GM12878 (cell line): Measurements from ENCODE around the gene MAMDC4. TPM values are rescaled to one million over a fixed set of nuclear protein-coding genes. Genes with fewer than 3 reads are reported as not detected.

Experiments used
- ATAC-seq: fragments of 200-7000 bp; cut with Tn5 transposase; 3 replicates; pipeline ENCODE4 v1.9.1; 2020; ENCODE audit warnings: mild to moderate bottlenecking, moderate library complexity
- BruUV-seq: library from RNA; stranded (reverse); fragments of 400-500 nt; replicated peaks from 2 replicates; lab custom pipeline; 2021; lab: Mats Ljungman, UMichigan
- CTCF ChIA-PET: fragments of 300-600 bp; sonication (Branson Sonifier 250); formaldehyde crosslinking; extraction: SDS; loops from one replicate; lab custom pipeline; 2021; ENCODE audit warnings: inconsistent platforms; lab: Yijun Ruan, JAX
- POLR2A ChIA-PET: fragments of 350-600 bp; formaldehyde crosslinking; extraction: SDS; loops from one replicate; lab custom pipeline; 2021; ENCODE audit warnings: inconsistent platforms; lab: Charles Lee
- RAD21 ChIA-PET: fragments of 300-600 bp; sonication (Branson Sonifier 250); formaldehyde crosslinking; loops from one replicate; lab custom pipeline; 2023; ENCODE audit warnings: antibody characterized with exemption; ENCODE audit not compliant: unreplicated experiment; lab: Charles Lee
- SMC1A ChIA-PET: fragments of 300-600 bp; sonication (Branson Sonifier 250); formaldehyde crosslinking; loops from one replicate; lab custom pipeline; 2023; ENCODE audit not compliant: unreplicated experiment, uncharacterized antibody; lab: Charles Lee
- DNase-seq: peaks from one replicate; pipeline ENCODE4 v3.0.0-alpha.2; 2011; ENCODE audit warnings: low read depth, low spot score
- FAIRE-seq: peaks from 3 replicates; lab custom pipeline; 2011; peaks lifted over from hg19 to GRCh38; lab: Jason Lieb, UNC
- H2AFZ ChIP-seq: 2 replicates; pipeline ENCODE4 v1.6.0; 2011; ENCODE audit warnings: low read depth, low read length, control low read depth; ENCODE audit not compliant: control insufficient read depth
- H3K27ac ChIP-seq: 2 replicates; pipeline ENCODE4 v1.5.1; 2011; ENCODE audit warnings: control low read depth; ENCODE audit not compliant: control insufficient read depth, insufficient read depth
- H3K27me3 ChIP-seq, 2 experiments: replicated peaks in 1 of 2; 2 replicates each; pipeline versions ENCODE4 v1.6.0 to v1.6.1; 2011; ENCODE audit warnings: low read length in 1 of 2; ENCODE audit not compliant: control insufficient read depth in 2 of 2, insufficient read depth in 2 of 2
- H3K36me3 ChIP-seq, 2 experiments: 2 replicates each; pipeline ENCODE4 v1.5.1; 2011; ENCODE audit warnings: low read length in 1 of 2; ENCODE audit not compliant: control insufficient read depth in 2 of 2, insufficient read depth in 2 of 2
- H3K4me1 ChIP-seq: 2 replicates; pipeline ENCODE4 v1.6.1; 2011; ENCODE audit warnings: mild to moderate bottlenecking, low read length, moderate library complexity, mixed read lengths; ENCODE audit not compliant: control insufficient read depth, insufficient read depth
- H3K4me2 ChIP-seq: 2 replicates; pipeline ENCODE4 v1.6.0; 2011; ENCODE audit warnings: control low read depth; ENCODE audit not compliant: control insufficient read depth, insufficient read depth
- H3K4me3 ChIP-seq: fragments of 200-600 bp; sonication (generic); 2 replicates; pipeline ENCODE4 v1.5.1; 2016
- H3K79me2 ChIP-seq: 2 replicates; pipeline ENCODE4 v1.6.0; 2011; ENCODE audit warnings: low read length; ENCODE audit not compliant: control insufficient read depth, insufficient read depth
- H3K9ac ChIP-seq: 2 replicates; pipeline ENCODE4 v1.8.0; 2011; ENCODE audit warnings: low read length, control low read depth, mixed read lengths; ENCODE audit not compliant: control insufficient read depth, insufficient read depth
- H3K9me3 ChIP-seq: replicated peaks from 3 replicates; pipeline ENCODE4 v1.5.1; 2011; ENCODE audit warnings: mild to moderate bottlenecking, low read length; ENCODE audit not compliant: control insufficient read depth, insufficient read depth
- H4K20me1 ChIP-seq: 2 replicates; pipeline ENCODE4 v1.6.0; 2011; ENCODE audit not compliant: control insufficient read depth, insufficient read depth
- CBFB ChIP-seq: IDR thresholded peaks from 2 replicates; pipeline ENCODE4 v1.6.1; 2016; ENCODE audit warnings: antibody characterized with exemption, low read depth
- CHD2 ChIP-seq: IDR thresholded peaks from 2 replicates; pipeline ENCODE4 v1.6.1; 2011; ENCODE audit warnings: low read depth, low read length, improper control_type of control experiment, borderline replicate concordance
- CREB1 ChIP-seq: IDR thresholded peaks from 2 replicates; pipeline ENCODE4 v1.6.1; 2012; ENCODE audit warnings: low read depth, mild to moderate bottlenecking, inconsistent platforms
- GATAD2B ChIP-seq: fragments of 450-650 bp; conservative IDR thresholded peaks from 2 replicates; pipeline ENCODE4 v1.6.1; 2017; ENCODE audit warnings: low read depth, mild to moderate bottlenecking, moderate library complexity
- HDGF ChIP-seq: fragments of 450-650 bp; IDR thresholded peaks from 2 replicates; pipeline ENCODE4 v1.6.1; 2016; ENCODE audit warnings: antibody characterized with exemption
- IKZF1 ChIP-seq: fragments of 450-650 bp; conservative IDR thresholded peaks from 2 replicates; pipeline ENCODE4 v1.6.1; 2017; ENCODE audit warnings: antibody characterized with exemption, mild to moderate bottlenecking
- IKZF2 ChIP-seq, 2 experiments: fragments of 450-650 bp; IDR thresholded peaks; 2 replicates each; pipeline ENCODE4 v1.6.1; 2017; ENCODE audit warnings: mild to moderate bottlenecking in 2 of 2, moderate library complexity in 2 of 2
- IRF4 ChIP-seq: IDR thresholded peaks from 2 replicates; pipeline ENCODE4 v1.6.1; 2011; ENCODE audit warnings: low read depth, low read length
- NR2C1 ChIP-seq: fragments of 450-650 bp; IDR thresholded peaks from 2 replicates; pipeline ENCODE4 v1.6.1; 2017; ENCODE audit warnings: antibody characterized with exemption, mild to moderate bottlenecking, moderate library complexity
- NRF1 ChIP-seq: conservative IDR thresholded peaks from 2 replicates; pipeline ENCODE4 v1.6.1; 2011; ENCODE audit warnings: mild to moderate bottlenecking, low read depth, low read length, improper control_type of control experiment
- PAX5 ChIP-seq: IDR thresholded peaks from 2 replicates; pipeline ENCODE4 v1.6.1; 2011; ENCODE audit warnings: low read depth, low read length, borderline replicate concordance
- PML ChIP-seq: IDR thresholded peaks from 2 replicates; pipeline ENCODE4 v1.6.1; 2012; ENCODE audit warnings: low read length, inconsistent platforms
- SP1 ChIP-seq: IDR thresholded peaks from one replicate; pipeline ENCODE4 v1.6.1; 2011; ENCODE audit warnings: low read depth, low read length
- SRF ChIP-seq, 2 experiments: IDR thresholded peaks; 2 replicates each; pipeline ENCODE4 v1.6.1; 2011; ENCODE audit warnings: low read depth in 2 of 2, low read length in 2 of 2, mild to moderate bottlenecking in 1 of 2, moderate library complexity in 1 of 2
- YY1 ChIP-seq: IDR thresholded peaks from 2 replicates; pipeline ENCODE4 v1.6.1; 2011; ENCODE audit warnings: low read depth, mild to moderate bottlenecking, low read length
- ZNF207 ChIP-seq: fragments of 450-650 bp; IDR thresholded peaks from 2 replicates; pipeline ENCODE4 v1.6.1; 2014; ENCODE audit warnings: antibody characterized with exemption, mild to moderate bottlenecking, borderline replicate concordance
- WGBS: methylation state at CpG from one replicate; pipeline ENCODE4 v1.1.6; 2016; ENCODE audit warnings: low lambda C conversion rate; ENCODE audit not compliant: insufficient replicate concordance, insufficient coverage; ENCODE audit errors: missing lambda C conversion rate; 5-methylcytosine and 5-hydroxymethylcytosine counted together
- in situ Hi-C: fragments of 300-500 bp; cut with MboI; formaldehyde crosslinking; loops from 9 replicates; pipeline ENCODE4 v1.14.3; 2018; ENCODE audit warnings: mixed read lengths
- intact Hi-C: fragments of 100-400 bp; cut with micrococcal nuclease; formaldehyde crosslinking; loops from one replicate; pipeline ENCODE4 v1.14.2; 2022; ENCODE audit not compliant: unreplicated experiment
- polyA plus RNA-seq, 11 experiments: library from polyadenylated mRNA; depleted of rRNA in 4 of 11; unstranded in 6 of 11; stranded (reverse) in 5 of 11; fragments of >200 nt; fragmentation: Nextera tagmentation in 4 of 11; fragmentation: Illumina TruSeq in 1 of 11; extraction: Ambion mirVana in 4 of 11; extraction: Trizol in 1 of 11; gene quantifications; 1 replicate in 1 of 11; 2 replicates in 10 of 11; pipeline versions ENCODE4 v1.2.1 to v1.2.3, GENCODE V29; 2011 to 2016; ENCODE audit warnings: inconsistent platforms in 2 of 11, missing spikeins in 2 of 11, low read depth in 1 of 11
- total RNA-seq, 4 experiments: library from RNA; depleted of rRNA in 3 of 4; stranded (reverse); fragments of >200 nt in 3 of 4; fragmentation: Illumina TruSeq in 1 of 4; extraction: Trizol in 1 of 4; gene quantifications; 2 replicates each; pipeline versions ENCODE4 v1.2.1 to v1.2.3, GENCODE V29; 2013 to 2021
- TF ChIP-seq, protein P1 (sequence below): IDR thresholded peaks from 2 replicates; pipeline ENCODE4 v1.6.1; 2012; ENCODE audit warnings: mild to moderate bottlenecking, low read depth, low read length
- TF ChIP-seq, protein P2 (sequence below): IDR thresholded peaks from 2 replicates; pipeline ENCODE4 v1.6.1; 2011; ENCODE audit warnings: low read depth, low read length, improper control_type of control experiment, borderline replicate concordance
- TF ChIP-seq, protein P3 (sequence below): IDR thresholded peaks from 2 replicates; pipeline ENCODE4 v1.6.1; 2012; ENCODE audit warnings: low read depth, low read length, improper control_type of control experiment

MAMDC4 gene
- total and polyA plus RNA-seq, 10 of the 15 experiments (the other 5 are each of a cell fraction or from before 2014, with no cell fraction given): 0.22 to 5.7 (median 2.4) TPM; not detected in 1

DNA sequence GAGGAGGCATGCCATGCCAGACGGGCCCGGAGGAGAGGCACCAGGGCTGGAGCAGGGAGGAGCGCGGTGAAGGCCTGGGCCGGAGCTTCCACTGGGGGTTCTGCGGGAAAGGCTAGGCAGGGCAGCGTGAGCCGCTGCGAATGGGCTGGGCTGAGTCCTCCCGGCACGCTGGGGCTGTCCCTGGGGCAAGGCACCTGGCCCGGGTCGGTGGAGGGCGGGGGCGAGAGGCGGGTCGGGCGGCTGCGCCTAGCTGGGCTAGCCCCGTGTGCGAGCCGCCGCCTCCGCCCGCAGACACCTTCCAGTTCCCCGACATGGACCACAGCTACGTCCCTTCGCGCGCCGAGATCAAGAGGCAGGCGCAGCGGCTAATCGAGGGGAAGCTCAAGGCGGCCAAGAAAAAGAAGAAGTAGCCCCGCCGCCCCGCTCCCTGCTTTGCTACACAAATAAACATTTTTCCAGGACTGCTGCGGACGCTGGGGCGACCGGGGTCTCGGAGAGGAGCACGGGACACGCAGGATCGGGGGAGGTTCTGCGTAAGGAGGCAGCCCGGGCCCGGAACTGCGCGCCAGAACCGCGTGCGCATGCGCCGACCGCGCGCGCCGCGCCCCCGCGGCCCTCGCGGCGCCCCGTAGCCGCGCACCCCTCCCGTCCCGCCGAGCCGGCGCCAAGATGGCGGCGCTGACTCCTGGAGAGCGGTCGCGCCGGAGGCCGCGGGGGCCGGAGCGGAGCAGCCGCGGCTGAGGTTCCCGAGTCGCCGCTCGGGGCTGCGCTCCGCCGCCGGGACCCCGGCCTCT is 44.7 kb upstream of the MAMDC4 start, which contains the start of gene RABL6:
Gene RABL6, plus strand, starts transcription at position 668 of the 794 bp plus-strand sequence. CDS start 249 bp downstream, outside the sequence.
- H3K9ac ChIP-seq: peak within 1 kb of the TSS; percentile 93
- peak within 1 kb of the TSS; percentile 80 for H3K27ac ChIP-seq
- DNase-seq (no peak), FAIRE-seq (peak; percentile 61), ATAC-seq (peak; percentile 87)
- peak within 1 kb of the TSS; percentile 76 for H3K4me2 ChIP-seq
- in situ Hi-C loops: no loop called here
- 2% methylated on average over 60 of the region's 96 CpGs for WGBS
- H3K4me3 ChIP-seq: peak within 1 kb of the TSS; percentile 90
- ChIA-PET SMC1A (no interaction called here), POLR2A (interaction anchor here (0.5 to 1.2 kb wide), 7 partner anchors 8 to 324 kb away, joined by 3 to 7 read pairs (median 4); no protein-coding TSS in a partner anchor), RAD21 (no interaction called here), CTCF (interaction anchor here (1.1 to 4.4 kb wide), 7 partner anchors 14 to 260 kb away, joined by 3 to 15 read pairs (median 5); partner anchors contain the start of gene TMEM141)
- H3K79me2 ChIP-seq: peaks cover 37% of the 10 kb centered on the region
- intact Hi-C loops: loop anchor here (10.0 kb wide), 1 partner anchor 77 kb away; the partner anchor contains the start of gene TRAF2
- no peaks in the 10 kb centered on the region for H3K9me3 ChIP-seq
- TSS peak; percentile 82 for BruUV-seq
- H3K4me1 ChIP-seq: peaks cover 7% of the 10 kb centered on the region
- H3K36me3 ChIP-seq: peaks cover 0 to 7% of the 10 kb centered on the region in 2 experiments; a peak in 2 of 4 replicates
- H2AFZ ChIP-seq: peak within 1 kb of the TSS; percentile 91
- H4K20me1 ChIP-seq: no peaks in the 10 kb centered on the region
- no peaks in the 10 kb centered on the region for H3K27me3 ChIP-seq
- TF ChIP-seq GATAD2B (peak; percentile 64), SRF (IDR thresholded peaks at IDR 0.05; ENCODE audit: low read depth in 2 of 2, low read length in 2 of 2) (0 out of 4 replicates have a peak, but pooled peaks of 1 of the 2 experiments have one; percentile 11), NR2C1 (peak; percentile 51; the same call in 1 of the 2 replicates), NRF1 (peak; percentile 60), IRF4 (no peak), CHD2 (no peak), IKZF2 (IDR thresholded peaks at IDR 0.05) (peak in 1 of 2 experiments; percentile 40; a peak in 1 of 4 replicates), CBFB (peak; percentile 39; the same call in 1 of the 2 replicates), SP1 (peak; percentile 33), YY1 (peak; percentile 96), CREB1 (no peak; the same call in 1 of the 2 replicates), PML (peak; percentile 54; the same call in 1 of the 2 replicates), PAX5 (no peak), IKZF1 (peak; percentile 91), ZNF207 (no peak), HDGF (no peak)
- TF ChIP-seq, protein P1, sequence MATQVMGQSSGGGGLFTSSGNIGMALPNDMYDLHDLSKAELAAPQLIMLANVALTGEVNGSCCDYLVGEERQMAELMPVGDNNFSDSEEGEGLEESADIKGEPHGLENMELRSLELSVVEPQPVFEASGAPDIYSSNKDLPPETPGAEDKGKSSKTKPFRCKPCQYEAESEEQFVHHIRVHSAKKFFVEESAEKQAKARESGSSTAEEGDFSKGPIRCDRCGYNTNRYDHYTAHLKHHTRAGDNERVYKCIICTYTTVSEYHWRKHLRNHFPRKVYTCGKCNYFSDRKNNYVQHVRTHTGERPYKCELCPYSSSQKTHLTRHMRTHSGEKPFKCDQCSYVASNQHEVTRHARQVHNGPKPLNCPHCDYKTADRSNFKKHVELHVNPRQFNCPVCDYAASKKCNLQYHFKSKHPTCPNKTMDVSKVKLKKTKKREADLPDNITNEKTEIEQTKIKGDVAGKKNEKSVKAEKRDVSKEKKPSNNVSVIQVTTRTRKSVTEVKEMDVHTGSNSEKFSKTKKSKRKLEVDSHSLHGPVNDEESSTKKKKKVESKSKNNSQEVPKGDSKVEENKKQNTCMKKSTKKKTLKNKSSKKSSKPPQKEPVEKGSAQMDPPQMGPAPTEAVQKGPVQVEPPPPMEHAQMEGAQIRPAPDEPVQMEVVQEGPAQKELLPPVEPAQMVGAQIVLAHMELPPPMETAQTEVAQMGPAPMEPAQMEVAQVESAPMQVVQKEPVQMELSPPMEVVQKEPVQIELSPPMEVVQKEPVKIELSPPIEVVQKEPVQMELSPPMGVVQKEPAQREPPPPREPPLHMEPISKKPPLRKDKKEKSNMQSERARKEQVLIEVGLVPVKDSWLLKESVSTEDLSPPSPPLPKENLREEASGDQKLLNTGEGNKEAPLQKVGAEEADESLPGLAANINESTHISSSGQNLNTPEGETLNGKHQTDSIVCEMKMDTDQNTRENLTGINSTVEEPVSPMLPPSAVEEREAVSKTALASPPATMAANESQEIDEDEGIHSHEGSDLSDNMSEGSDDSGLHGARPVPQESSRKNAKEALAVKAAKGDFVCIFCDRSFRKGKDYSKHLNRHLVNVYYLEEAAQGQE: 0 out of 2 replicates have a peak, but pooled peaks have one; percentile 29
- TF ChIP-seq, protein P2, sequence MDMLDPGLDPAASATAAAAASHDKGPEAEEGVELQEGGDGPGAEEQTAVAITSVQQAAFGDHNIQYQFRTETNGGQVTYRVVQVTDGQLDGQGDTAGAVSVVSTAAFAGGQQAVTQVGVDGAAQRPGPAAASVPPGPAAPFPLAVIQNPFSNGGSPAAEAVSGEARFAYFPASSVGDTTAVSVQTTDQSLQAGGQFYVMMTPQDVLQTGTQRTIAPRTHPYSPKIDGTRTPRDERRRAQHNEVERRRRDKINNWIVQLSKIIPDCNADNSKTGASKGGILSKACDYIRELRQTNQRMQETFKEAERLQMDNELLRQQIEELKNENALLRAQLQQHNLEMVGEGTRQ: no peak
- TF ChIP-seq, protein P3, sequence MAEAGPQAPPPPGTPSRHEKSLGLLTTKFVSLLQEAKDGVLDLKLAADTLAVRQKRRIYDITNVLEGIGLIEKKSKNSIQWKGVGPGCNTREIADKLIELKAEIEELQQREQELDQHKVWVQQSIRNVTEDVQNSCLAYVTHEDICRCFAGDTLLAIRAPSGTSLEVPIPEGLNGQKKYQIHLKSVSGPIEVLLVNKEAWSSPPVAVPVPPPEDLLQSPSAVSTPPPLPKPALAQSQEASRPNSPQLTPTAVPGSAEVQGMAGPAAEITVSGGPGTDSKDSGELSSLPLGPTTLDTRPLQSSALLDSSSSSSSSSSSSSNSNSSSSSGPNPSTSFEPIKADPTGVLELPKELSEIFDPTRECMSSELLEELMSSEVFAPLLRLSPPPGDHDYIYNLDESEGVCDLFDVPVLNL: no peak
